Pons (tissue), 1 donor: ENCODE data around the gene VDAC1.
A peak's percentile ranks its signal among the peaks of the same experiment; 100 is the strongest.
"Not testable (repeated sequence)": the region's sequence is repeated elsewhere in the genome, so short reads cannot be mapped to it uniquely, and the experiment has no call there.

Experiments
- DNase-seq: peaks from one replicate; pipeline ENCODE4 v3.0.0-alpha.2; 2016; ENCODE audit warnings: low spot score

Gene VDAC1

GRCh38 chr5:133941456-133942196 is 63.1 kb downstream of the VDAC1 start:
- no peak for DNase-seq

GRCh38 chr5:133939668-133940067 is 65.1 kb downstream of the VDAC1 start:
- DNase-seq: no peak

- no peak for DNase-seq
Measured at GRCh38 chr5:133938929-133939328, 65.8 kb downstream of the VDAC1 start.

GRCh38 chr5:133938039-133938821 is 66.5 kb downstream of the VDAC1 start:
- DNase-seq: no peak

GRCh38 chr5:133937628-133938027 is 67.1 kb downstream of the VDAC1 start:
- DNase-seq: not testable (repeated sequence)

- DNase-seq: no peak
Measured at GRCh38 chr5:133936651-133937015, 68.1 kb downstream of the VDAC1 start.

GRCh38 chr5:133935991-133936650 is 68.7 kb downstream of the VDAC1 start:
- DNase-seq: not testable (repeated sequence)

GRCh38 chr5:133935667-133935940 is 69.2 kb downstream of the VDAC1 start:
- no peak for DNase-seq

- no peak for DNase-seq
Measured at GRCh38 chr5:133934822-133935666, 69.7 kb downstream of the VDAC1 start.

GRCh38 chr5:133934311-133934710 is 70.5 kb downstream of the VDAC1 start:
- DNase-seq: no peak

- DNase-seq: no peak
Measured at GRCh38 chr5:133933670-133934295, 71.0 kb downstream of the VDAC1 start.

GRCh38 chr5:133933169-133933509 is 71.6 kb downstream of the VDAC1 start:
- no peak for DNase-seq

- peak; percentile 51 for DNase-seq
Measured at GRCh38 chr5:133932441-133933168, 72.2 kb downstream of the VDAC1 start.

- no peak for DNase-seq
Measured at GRCh38 chr5:133931546-133931945, 73.2 kb downstream of the VDAC1 start.

- no peak for DNase-seq
Measured at GRCh38 chr5:133930813-133931090, 74.0 kb downstream of the VDAC1 start.

GRCh38 chr5:133930061-133930812 is 74.5 kb downstream of the VDAC1 start:
- peak; percentile 32 for DNase-seq

- DNase-seq: no peak
Measured at GRCh38 chr5:133928587-133929393, 76.0 kb downstream of the VDAC1 start.

GRCh38 chr5:133927300-133928180 is 77.2 kb downstream of the VDAC1 start:
- DNase-seq: no peak
